NCI-H2196 treated with DMSO at 0.1 percent for 48 hours (cell line): ENCODE data around the gene MAP7.

Source experiments
- DNase-seq: peaks from one replicate; lab custom pipeline; 2025; ENCODE audit not compliant: unreplicated experiment; lab: John Stamatoyannopoulos, UW

The MAP7 gene

GRCh38 chr6:136533487-136533886, 16.7 kb downstream of the MAP7 start:
- no peak for DNase-seq

- no peak for DNase-seq
Observed at GRCh38 chr6:136532030-136532429, 18.2 kb downstream of the MAP7 start.

GRCh38 chr6:136529710-136530109, 20.5 kb downstream of the MAP7 start:
- DNase-seq, result no peak

GRCh38 chr6:136528477-136528876, 21.7 kb downstream of the MAP7 start:
- no peak for DNase-seq

DNA sequence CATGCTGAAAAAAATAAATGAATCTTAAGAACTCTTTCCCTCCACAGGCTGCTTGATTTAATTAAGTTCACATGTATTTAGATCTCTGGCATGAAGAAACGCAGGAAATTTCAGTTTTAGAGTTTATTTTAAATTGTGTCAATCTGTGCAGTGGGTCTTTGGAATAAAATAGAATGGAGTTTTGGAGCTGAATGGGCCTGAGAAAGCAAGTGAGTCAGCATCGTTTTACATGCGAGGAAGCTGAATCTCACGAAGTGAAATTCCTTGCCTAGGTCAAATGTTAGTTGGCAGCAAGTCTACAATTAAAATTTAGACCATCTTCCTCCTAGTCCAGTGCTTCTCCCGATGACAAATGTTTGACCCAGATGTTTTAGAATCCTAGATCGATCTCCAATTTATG, 22.4 kb downstream of the MAP7 start:
- DNase-seq, result no peak

DNA sequence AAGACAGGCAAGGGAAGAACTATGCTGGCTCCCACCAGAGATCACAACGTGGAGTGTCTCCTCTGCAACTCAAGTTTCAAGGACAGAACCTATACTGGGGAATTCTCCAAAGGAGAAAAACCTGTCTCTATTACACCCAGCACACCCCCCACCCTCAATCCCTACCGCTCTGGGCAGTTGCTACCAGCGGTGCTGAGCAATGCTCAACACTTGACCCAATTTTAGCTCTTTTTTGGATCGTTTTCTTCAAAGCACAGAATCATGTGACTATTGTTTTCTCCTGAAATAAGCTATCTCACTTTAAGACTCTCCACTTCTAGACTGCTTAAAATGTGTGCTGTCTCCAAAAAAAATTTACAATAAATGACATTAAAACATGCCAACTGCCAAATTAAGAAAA, 23.3 kb downstream of the MAP7 start:
- DNase-seq, result no peak

- DNase-seq, result peak; percentile 73
Observed at GRCh38 chr6:136526196-136526930, 23.9 kb downstream of the MAP7 start.

DNA sequence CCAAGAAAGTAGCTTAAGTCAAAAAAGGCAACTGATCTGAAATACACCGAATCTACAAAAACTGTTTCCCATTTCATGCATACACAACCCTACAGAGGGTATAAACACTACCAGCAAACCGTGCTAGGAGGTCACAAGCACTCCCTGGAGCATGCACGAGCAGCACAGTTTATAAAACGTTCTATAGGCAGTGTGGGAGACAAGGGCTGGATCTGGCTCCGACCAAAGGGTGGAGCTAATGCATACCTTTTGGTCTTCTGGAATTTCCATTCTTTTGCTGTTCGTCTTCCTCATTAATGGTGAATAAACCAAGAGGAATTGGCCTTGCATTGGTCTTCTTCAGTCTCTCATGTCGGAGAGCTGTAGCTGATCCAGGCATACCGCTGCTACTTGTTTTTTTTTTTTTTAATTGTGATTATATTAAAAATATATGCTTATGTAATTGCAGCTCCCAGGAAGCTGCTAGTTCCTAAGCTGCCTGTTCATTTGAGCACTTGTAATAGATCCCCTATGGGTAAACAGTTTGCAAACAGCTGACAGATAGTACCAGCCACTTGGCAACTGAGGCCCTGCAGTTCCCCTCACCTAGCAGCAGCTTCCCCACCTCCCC, 24.5 kb downstream of the MAP7 start:
- DNase-seq, result peak; percentile 48

DNA sequence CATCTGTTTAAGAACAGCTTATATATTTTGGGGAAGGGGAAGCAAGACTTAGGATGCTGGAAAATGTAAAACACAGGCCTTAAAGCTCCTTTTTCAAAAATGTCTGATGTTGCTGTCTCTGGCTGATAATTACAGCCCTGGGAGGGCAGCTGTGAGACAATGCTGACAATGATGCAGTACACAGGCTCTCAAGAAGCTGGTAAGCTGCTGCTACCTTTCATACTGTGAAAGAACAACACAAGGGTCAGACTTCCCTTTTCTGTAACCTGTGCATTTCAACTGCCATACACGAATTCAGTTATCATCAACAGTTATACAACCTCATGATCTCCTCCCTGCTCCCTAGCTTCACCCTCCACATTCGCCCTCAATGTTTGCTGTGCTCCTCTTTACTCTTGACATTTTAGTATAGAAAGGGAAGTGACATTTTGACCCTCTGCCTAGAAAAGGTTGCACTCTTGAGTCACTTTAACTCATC, 25.2 kb downstream of the MAP7 start:
- no peak for DNase-seq

GRCh38 chr6:136524339-136524935, 25.8 kb downstream of the MAP7 start:
- DNase-seq, result no peak

DNA sequence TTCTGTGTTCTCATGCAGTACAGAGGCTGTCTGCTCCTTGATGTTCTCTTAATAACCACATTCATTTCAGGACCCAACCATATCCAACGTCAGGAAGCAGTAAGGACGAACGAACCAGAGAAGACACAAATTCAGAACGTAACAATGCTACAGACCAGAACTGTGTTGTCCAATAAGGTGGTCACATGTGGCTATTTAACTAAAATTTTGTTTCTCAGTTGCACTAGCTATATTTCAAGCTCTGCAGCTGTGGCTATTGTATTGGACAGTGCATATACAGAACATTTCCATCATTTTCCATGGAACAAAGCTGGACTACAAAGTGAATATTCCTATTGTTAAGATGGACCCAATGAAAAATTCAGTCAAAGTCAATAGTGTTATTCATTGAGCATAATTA, 27.0 kb downstream of the MAP7 start:
- DNase-seq, result no peak

GRCh38 chr6:136522636-136523035, 27.6 kb downstream of the MAP7 start:
- no peak for DNase-seq

- no peak for DNase-seq
Observed at GRCh38 chr6:136521911-136522310, 28.3 kb downstream of the MAP7 start.

- no peak for DNase-seq
Observed at GRCh38 chr6:136521427-136521826, 28.8 kb downstream of the MAP7 start.

GRCh38 chr6:136520517-136520916, 29.7 kb downstream of the MAP7 start:
- DNase-seq, result no peak

DNA sequence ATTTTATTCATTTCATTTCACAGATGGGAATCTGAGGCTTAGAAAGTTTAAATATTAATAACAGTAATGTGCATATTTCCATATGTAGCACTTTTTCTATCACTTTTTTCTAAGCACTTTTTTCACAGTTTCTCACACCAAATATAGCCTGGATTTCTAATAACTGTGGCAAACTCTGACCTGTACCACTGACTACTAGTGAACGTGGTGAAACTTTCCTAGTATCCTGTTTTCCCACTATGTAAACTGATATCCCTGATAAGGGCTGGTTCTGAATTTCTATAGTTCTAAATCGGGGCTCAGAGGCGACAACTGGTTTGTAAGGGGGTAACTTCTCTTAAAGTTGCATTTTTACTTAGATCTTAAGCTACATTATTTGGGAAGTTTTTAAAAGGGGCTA, 32.6 kb downstream of the MAP7 start:
- no peak for DNase-seq

- DNase-seq, result no peak
Observed at GRCh38 chr6:136517002-136517401, 33.2 kb downstream of the MAP7 start.

- DNase-seq, result no peak
Observed at GRCh38 chr6:136514591-136514990, 35.6 kb downstream of the MAP7 start.

GRCh38 chr6:136511926-136512325, 38.3 kb downstream of the MAP7 start:
- no peak for DNase-seq

DNA sequence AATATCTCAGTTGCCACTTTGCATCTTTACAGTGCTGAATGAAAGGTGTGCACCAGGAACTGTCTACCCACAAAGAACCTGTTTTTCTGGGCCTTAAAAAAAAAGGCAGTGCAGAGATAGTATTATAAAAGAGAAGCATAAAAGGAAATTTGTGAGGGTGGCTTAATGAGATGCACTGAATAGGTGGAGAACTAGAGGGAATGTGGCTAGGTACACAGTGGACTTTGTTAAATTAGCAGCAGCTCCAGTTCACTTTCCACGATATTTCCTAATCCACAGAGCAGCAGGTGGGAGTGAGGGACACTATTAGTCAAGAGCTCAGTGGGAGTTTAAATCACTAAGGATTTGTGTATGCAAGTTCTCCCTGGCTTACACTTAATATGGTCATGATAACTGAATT, 38.8 kb downstream of the MAP7 start:
- DNase-seq, result no peak

GRCh38 chr6:136510782-136511181, 39.4 kb downstream of the MAP7 start:
- DNase-seq, result no peak

DNA sequence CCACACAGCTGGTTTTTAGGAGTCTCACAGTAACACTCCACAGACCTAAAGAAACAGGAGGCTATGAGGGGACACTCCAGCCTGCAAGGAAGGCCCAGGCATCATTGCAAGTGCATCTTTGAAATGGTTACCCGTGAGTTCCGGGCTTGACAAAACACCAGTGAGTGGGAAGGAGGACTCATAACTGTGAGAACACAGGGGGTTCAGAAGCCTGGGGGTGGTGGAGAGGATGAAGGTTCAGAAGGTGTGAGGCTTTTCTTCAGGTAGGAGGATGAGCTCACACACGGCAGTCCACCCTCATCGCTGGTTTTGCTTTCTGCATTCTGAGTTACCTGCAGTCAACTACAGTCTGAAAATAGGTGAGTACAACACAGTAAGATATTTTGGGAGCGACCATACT, 39.9 kb downstream of the MAP7 start:
- no peak for DNase-seq
